Measurements from ENCODE around the gene GRIFIN. TPM values are rescaled to one million over a fixed set of nuclear protein-coding genes. Genes with fewer than 3 reads are reported as not detected.
A peak's percentile ranks its signal among the peaks of the same experiment; 100 is the strongest.

The GRIFIN gene
- total RNA-seq, 2 experiments from 2014 or later: not detected

GRCh38 chr7:2519119-2519930, 43.1 kb upstream of the GRIFIN start, which contains the start of gene LFNG:
Gene LFNG, plus strand, starts transcription at chr7:2519774. Its CDS starts 88 bp downstream, at chr7:2519862.
- Mint-ChIP-seq H3K36me3 (ENCODE audit: low read depth) (peaks cover 29% of the 10 kb centered on the region), H3K4me1 (ENCODE audit: low read depth) (peaks cover 29% of the 10 kb centered on the region), H3K4me3 (peak within 1 kb of the TSS; percentile 98), H3K27me3 (ENCODE audit: low read depth) (no peaks in the 10 kb centered on the region), H3K27ac (peak within 1 kb of the TSS; percentile 87), H3K9me3 (ENCODE audit: insufficient read depth) (no peaks in the 10 kb centered on the region)
- DNase-seq (peak; percentile 90), ATAC-seq (peak; percentile 75)
- ChIA-PET CTCF (no interaction called here), POLR2A (interaction anchor here (1.0 to 5.1 kb wide), 2 partner anchors 9 to 40 kb away, joined by 3 to 57 read pairs; no protein-coding TSS in a partner anchor)

- Mint-ChIP-seq H3K27ac (peak overlapping the region; percentile 73), H3K27me3 (ENCODE audit: low read depth) (no peaks in the 10 kb centered on the region), H3K36me3 (ENCODE audit: low read depth) (peaks cover 29% of the 10 kb centered on the region), H3K4me3 (peak overlapping the region; percentile 76), H3K9me3 (ENCODE audit: insufficient read depth) (no peaks in the 10 kb centered on the region), H3K4me1 (ENCODE audit: low read depth) (peaks cover 25% of the 10 kb centered on the region)
- CTCF ChIA-PET: no interaction called here
- DNase-seq: no peak
- no peak for ATAC-seq
- POLR2A ChIA-PET: interaction anchor here (1.0 to 5.1 kb wide), 2 partner anchors 9 to 41 kb away, joined by 3 to 57 read pairs; no protein-coding TSS in a partner anchor
Observed at GRCh38 chr7:2518737-2519118, 42.5 kb upstream of the GRIFIN start.

GRCh38 chr7:2517678-2518507, 41.7 kb upstream of the GRIFIN start:
- Mint-ChIP-seq H3K4me1 (ENCODE audit: low read depth) (peaks cover 26% of the 10 kb centered on the region), H3K27ac (peak overlapping the region; percentile 26), H3K4me3 (peak overlapping the region; percentile 63), H3K9me3 (ENCODE audit: insufficient read depth) (no peaks in the 10 kb centered on the region), H3K27me3 (ENCODE audit: low read depth) (no peaks in the 10 kb centered on the region), H3K36me3 (ENCODE audit: low read depth) (peaks cover 24% of the 10 kb centered on the region)
- ATAC-seq (no peak), DNase-seq (no peak)
- POLR2A ChIA-PET: interaction anchor here (0.9 kb wide), 1 partner anchor 9 kb away, joined by 3 read pairs; no protein-coding TSS in a partner anchor
- CTCF ChIA-PET: no interaction called here

- no peaks in the 10 kb centered on the region for H3K27me3 Mint-ChIP-seq (ENCODE audit: low read depth)
- H3K36me3 Mint-ChIP-seq (ENCODE audit: low read depth): peaks cover 16% of the 10 kb centered on the region
- peaks cover 31% of the 10 kb centered on the region for H3K4me1 Mint-ChIP-seq (ENCODE audit: low read depth)
- CTCF ChIA-PET: no interaction called here
- DNase-seq (no peak), ATAC-seq (no peak)
- H3K4me3 Mint-ChIP-seq: no peak overlapping the region
- POLR2A ChIA-PET: interaction anchor here (0.9 kb wide), 1 partner anchor 8 kb away, joined by 3 read pairs; no protein-coding TSS in a partner anchor
- H3K9me3 Mint-ChIP-seq (ENCODE audit: insufficient read depth): no peaks in the 10 kb centered on the region
- no peak overlapping the region for H3K27ac Mint-ChIP-seq
Observed at GRCh38 chr7:2517026-2517425, 40.8 kb upstream of the GRIFIN start.

GRCh38 chr7:2516194-2516555, 40.0 kb upstream of the GRIFIN start:
- H3K4me1 Mint-ChIP-seq (ENCODE audit: low read depth): peaks cover 40% of the 10 kb centered on the region
- no peak for ATAC-seq
- POLR2A ChIA-PET: no interaction called here
- no peak overlapping the region for H3K4me3 Mint-ChIP-seq
- H3K27ac Mint-ChIP-seq: no peak overlapping the region
- H3K36me3 Mint-ChIP-seq (ENCODE audit: low read depth): peaks cover 8% of the 10 kb centered on the region
- CTCF ChIA-PET: no interaction called here
- H3K27me3 Mint-ChIP-seq (ENCODE audit: low read depth): no peaks in the 10 kb centered on the region
- no peaks in the 10 kb centered on the region for H3K9me3 Mint-ChIP-seq (ENCODE audit: insufficient read depth)
- no peak for DNase-seq

GRCh38 chr7:2515424-2516193, 39.4 kb upstream of the GRIFIN start:
- peaks cover 5% of the 10 kb centered on the region for H3K36me3 Mint-ChIP-seq (ENCODE audit: low read depth)
- CTCF ChIA-PET: no interaction called here
- POLR2A ChIA-PET: no interaction called here
- DNase-seq: no peak
- peaks cover 45% of the 10 kb centered on the region for H3K4me1 Mint-ChIP-seq (ENCODE audit: low read depth)
- ATAC-seq: no peak
- no peaks in the 10 kb centered on the region for H3K27me3 Mint-ChIP-seq (ENCODE audit: low read depth)
- no peak overlapping the region for H3K27ac Mint-ChIP-seq
- H3K4me3 Mint-ChIP-seq: no peak overlapping the region
- no peaks in the 10 kb centered on the region for H3K9me3 Mint-ChIP-seq (ENCODE audit: insufficient read depth)

GRCh38 chr7:2514473-2515423, 38.5 kb upstream of the GRIFIN start:
- peaks cover 54% of the 10 kb centered on the region for H3K4me1 Mint-ChIP-seq (ENCODE audit: low read depth)
- CTCF ChIA-PET: no interaction called here
- DNase-seq (no peak), ATAC-seq (no peak)
- no peak overlapping the region for H3K4me3 Mint-ChIP-seq
- H3K36me3 Mint-ChIP-seq (ENCODE audit: low read depth): no peaks in the 10 kb centered on the region
- H3K27ac Mint-ChIP-seq: no peak overlapping the region
- POLR2A ChIA-PET: no interaction called here
- H3K9me3 Mint-ChIP-seq (ENCODE audit: insufficient read depth): no peaks in the 10 kb centered on the region
- no peaks in the 10 kb centered on the region for H3K27me3 Mint-ChIP-seq (ENCODE audit: low read depth)

GRCh38 chr7:2513702-2514101, 37.5 kb upstream of the GRIFIN start:
- no peak for DNase-seq

GRCh38 chr7:2512713-2513112, 36.5 kb upstream of the GRIFIN start:
- Mint-ChIP-seq H3K36me3 (ENCODE audit: low read depth) (no peaks in the 10 kb centered on the region), H3K27ac (peak overlapping the region; percentile 95), H3K9me3 (ENCODE audit: insufficient read depth) (no peaks in the 10 kb centered on the region), H3K27me3 (ENCODE audit: low read depth) (no peaks in the 10 kb centered on the region), H3K4me3 (peak overlapping the region; percentile 28), H3K4me1 (ENCODE audit: low read depth) (peaks cover 63% of the 10 kb centered on the region)
- ATAC-seq (no peak), DNase-seq (no peak)
- CTCF ChIA-PET: no interaction called here
- POLR2A ChIA-PET: interaction anchor here (2.5 kb wide), 1 partner anchor 17 kb away, joined by 12 read pairs; no protein-coding TSS in a partner anchor

More at GRCh38 chr7:2513702-2514101, 37.5 kb upstream of the GRIFIN start:
- Mint-ChIP-seq H3K4me1 (ENCODE audit: low read depth) (peaks cover 61% of the 10 kb centered on the region), H3K27ac (no peak overlapping the region), H3K27me3 (ENCODE audit: low read depth) (no peaks in the 10 kb centered on the region), H3K36me3 (ENCODE audit: low read depth) (no peaks in the 10 kb centered on the region), H3K9me3 (ENCODE audit: insufficient read depth) (no peaks in the 10 kb centered on the region), H3K4me3 (no peak overlapping the region)
- CTCF ChIA-PET: no interaction called here
- POLR2A ChIA-PET: no interaction called here
- no peak for ATAC-seq

GRCh38 chr7:2512179-2512661, 36.0 kb upstream of the GRIFIN start:
- peaks cover 63% of the 10 kb centered on the region for H3K4me1 Mint-ChIP-seq (ENCODE audit: low read depth)
- H3K27ac Mint-ChIP-seq: peak overlapping the region; percentile 95
- DNase-seq: no peak
- no peak for ATAC-seq
- ChIA-PET POLR2A (interaction anchor here (1.5 to 4.4 kb wide), 3 partner anchors 9 to 106 kb away, joined by 5 to 57 read pairs (median 12); partner anchors contain the start of gene LFNG), CTCF (no interaction called here)
- no peaks in the 10 kb centered on the region for H3K27me3 Mint-ChIP-seq (ENCODE audit: low read depth)
- H3K4me3 Mint-ChIP-seq: peak overlapping the region; percentile 75
- H3K36me3 Mint-ChIP-seq (ENCODE audit: low read depth): no peaks in the 10 kb centered on the region
- no peaks in the 10 kb centered on the region for H3K9me3 Mint-ChIP-seq (ENCODE audit: insufficient read depth)
